ENCODE measurements around the gene LTBR. TPM values are rescaled to one million over a fixed set of nuclear protein-coding genes. Genes with fewer than 3 reads are reported as not detected.
A peak's percentile ranks its signal among the peaks of the same experiment; 100 is the strongest.

LTBR gene
- total RNA-seq, 1 donor from 2014 or later: 156 TPM

GRCh38 chr12:6432991-6433390 lies 49.0 kb downstream of the LTBR start:
- H3K27me3 ChIP-seq: no peaks in the 10 kb centered on the region
- H3K27ac ChIP-seq: no peak overlapping the region
- H3K4me1 ChIP-seq: peaks cover 17% of the 10 kb centered on the region
- H3K9me3 ChIP-seq: no peaks in the 10 kb centered on the region
- H3K36me3 ChIP-seq: no peaks in the 10 kb centered on the region
- intact Hi-C loops (cut with DNase I): no loop called here
- TF ChIP-seq CTCF (IDR thresholded peaks at IDR 0.05): no peak
- ATAC-seq (no peak), DNase-seq (no peak)
- no peak overlapping the region for H3K4me3 ChIP-seq

DNA sequence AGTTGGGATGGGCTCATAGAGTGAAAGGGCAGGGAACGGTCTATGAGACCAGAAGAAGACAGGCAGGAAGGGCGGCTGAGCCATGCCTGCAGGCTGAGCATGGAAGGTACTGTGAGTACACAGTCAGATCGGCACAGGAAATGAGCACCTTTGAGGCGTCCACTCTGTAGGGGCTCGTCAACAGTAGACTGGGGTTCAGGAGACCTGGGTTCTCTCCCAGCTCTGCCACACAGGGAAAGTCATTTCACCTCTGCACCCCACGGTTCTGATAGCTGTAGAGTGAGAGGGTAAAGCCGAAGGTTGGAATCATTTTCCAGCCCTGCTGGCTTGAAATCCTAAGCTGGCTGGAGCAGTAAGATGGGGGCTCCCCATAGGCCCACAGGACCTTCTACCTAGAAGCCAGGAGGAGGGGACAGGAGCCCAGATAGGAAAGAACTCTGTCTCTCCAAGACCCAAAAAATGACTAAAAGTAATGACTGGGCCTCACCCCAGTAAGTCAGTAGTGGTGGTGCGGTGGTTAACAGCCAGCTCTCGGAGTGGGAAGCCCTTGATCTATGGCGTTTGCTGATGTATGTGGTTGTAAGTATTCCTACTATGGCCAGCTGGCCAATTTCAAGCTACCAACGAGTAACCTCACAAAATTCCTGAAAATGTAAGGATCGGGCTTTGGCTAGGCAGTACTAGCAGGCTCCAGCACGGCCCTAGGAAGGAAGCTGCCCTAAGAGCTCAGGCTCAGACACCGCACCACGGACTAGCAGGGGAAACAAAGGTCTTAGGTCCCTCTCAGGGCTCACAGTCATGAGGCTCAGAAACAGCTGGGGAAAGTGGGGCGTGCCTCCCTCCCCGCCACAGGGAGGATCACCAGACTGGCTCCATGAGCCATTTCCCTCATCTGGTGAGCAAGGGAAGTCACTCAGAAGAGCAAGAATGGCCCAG lies 50.5 kb downstream of the LTBR start:
- no peaks in the 10 kb centered on the region for H3K9me3 ChIP-seq
- H3K27ac ChIP-seq: no peak overlapping the region
- intact Hi-C loops (cut with DNase I): no loop called here
- H3K27me3 ChIP-seq: no peaks in the 10 kb centered on the region
- TF ChIP-seq CTCF (IDR thresholded peaks at IDR 0.05): no peak
- H3K4me3 ChIP-seq: no peak overlapping the region
- no peaks in the 10 kb centered on the region for H3K36me3 ChIP-seq
- peaks cover 17% of the 10 kb centered on the region for H3K4me1 ChIP-seq
- no peak for DNase-seq
- no peak for ATAC-seq

GRCh38 chr12:6435961-6436715 lies 52.2 kb downstream of the LTBR start:
- H3K27me3 ChIP-seq: no peaks in the 10 kb centered on the region
- no peaks in the 10 kb centered on the region for H3K9me3 ChIP-seq
- no peaks in the 10 kb centered on the region for H3K36me3 ChIP-seq
- no peak overlapping the region for H3K4me3 ChIP-seq
- ATAC-seq (no peak), DNase-seq (peak; percentile 13)
- TF ChIP-seq CTCF (IDR thresholded peaks at IDR 0.05): no peak
- peaks cover 6% of the 10 kb centered on the region for H3K4me1 ChIP-seq
- intact Hi-C loops (cut with DNase I): no loop called here
- no peak overlapping the region for H3K27ac ChIP-seq

DNA sequence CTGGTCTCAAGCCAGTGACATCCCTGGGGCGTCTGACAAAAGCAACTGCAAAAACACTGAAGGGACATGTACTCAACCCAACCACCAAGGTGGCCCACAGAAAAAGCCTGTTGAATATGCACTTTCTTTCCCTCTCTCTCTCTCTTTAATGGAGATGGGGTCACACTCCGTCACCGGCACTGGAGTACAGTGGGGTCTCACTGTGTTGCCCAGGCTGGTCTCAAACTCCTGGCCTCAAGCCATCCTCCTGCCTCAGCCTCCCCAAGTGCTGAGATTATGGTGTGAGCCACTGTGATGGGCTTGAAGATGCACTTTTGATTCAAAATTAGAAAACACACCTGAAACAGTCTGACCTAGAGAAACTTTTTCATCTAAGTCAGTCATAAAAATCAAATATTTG lies 53.6 kb downstream of the LTBR start:
- H3K27ac ChIP-seq: no peak overlapping the region
- no peaks in the 10 kb centered on the region for H3K4me1 ChIP-seq
- no peak overlapping the region for H3K4me3 ChIP-seq
- DNase-seq: peak; percentile 8
- H3K36me3 ChIP-seq: no peaks in the 10 kb centered on the region
- intact Hi-C loops (cut with DNase I): no loop called here
- H3K9me3 ChIP-seq: no peaks in the 10 kb centered on the region
- TF ChIP-seq CTCF (IDR thresholded peaks at IDR 0.05): no peak
- no peaks in the 10 kb centered on the region for H3K27me3 ChIP-seq
- no peak for ATAC-seq

DNA sequence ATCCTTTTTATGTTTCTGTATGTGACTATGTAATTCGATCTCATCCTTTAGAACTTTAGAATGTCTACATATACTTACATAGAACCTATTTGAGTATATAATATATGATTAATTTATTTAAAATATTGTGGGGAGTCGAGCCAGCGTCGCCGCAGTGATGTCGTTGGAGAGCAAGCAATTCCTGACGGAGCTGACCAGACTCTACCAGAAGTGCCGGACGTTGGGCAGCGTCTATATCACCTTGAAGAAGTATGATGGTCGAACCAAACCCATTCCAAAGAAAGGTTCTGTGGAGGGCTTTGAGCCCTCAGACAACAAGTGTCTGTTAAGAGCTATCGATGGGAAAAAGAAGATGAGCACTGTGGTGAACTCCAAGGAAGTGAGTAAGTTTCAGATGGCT lies 54.4 kb downstream of the LTBR start:
- DNase-seq (peak; percentile 26), ATAC-seq (no peak)
- Histone ChIP-seq H3K4me3 (no peak overlapping the region), H3K36me3 (no peaks in the 10 kb centered on the region), H3K27me3 (no peaks in the 10 kb centered on the region), H3K9me3 (no peaks in the 10 kb centered on the region), H3K4me1 (no peaks in the 10 kb centered on the region), H3K27ac (no peak overlapping the region)
- TF ChIP-seq CTCF (IDR thresholded peaks at IDR 0.05): no peak
- intact Hi-C loops (cut with DNase I): no loop called here
